B cell (primary cell): ENCODE measurements around the gene C1orf35. TPM values are rescaled to one million over a fixed set of nuclear protein-coding genes. Genes with fewer than 3 reads are reported as not detected.

Source experiments
- ATAC-seq: fragments of 200-7000 bp; cut with Tn5 transposase; one replicate; pipeline ENCODE4 v1.10.0; 2021; ENCODE audit warnings: low read depth, mild to moderate bottlenecking, moderate number of reproducible peaks, moderate library complexity
- CTCF ChIA-PET: fragments of 350-600 bp; sonication (Branson Sonifier 250); formaldehyde crosslinking; loops from one replicate; lab custom pipeline; 2021; ENCODE audit warnings: antibody characterized with exemption, inconsistent platforms; lab: Charles Lee
- POLR2A ChIA-PET: fragments of 350-600 bp; sonication (Branson Sonifier 250); formaldehyde crosslinking; loops from one replicate; lab custom pipeline; 2021; ENCODE audit warnings: antibody characterized with exemption; lab: Charles Lee
- DNase-seq: peaks from one replicate; pipeline ENCODE4 v3.0.0; 2013
- H2AFZ ChIP-seq: 2 replicates; pipeline ENCODE4 v1.6.1; 2012; ENCODE audit warnings: mild to moderate bottlenecking, low read depth, low read length; ENCODE audit not compliant: insufficient read depth, poor library complexity, severe bottlenecking
- H3K27ac ChIP-seq, 2 donors: 1 replicate in 1 of 2; 2 replicates in 1 of 2; pipeline ENCODE4 v1.5.1; 2012 to 2013; ENCODE audit warnings: low read length in 2 of 2, mild to moderate bottlenecking in 2 of 2, moderate library complexity in 1 of 2
- H3K27me3 ChIP-seq, 4 experiments: fragments of 200-600 bp in 1 of 4; sonication (generic) in 1 of 4; replicated peaks in 1 of 4; 1 replicate in 2 of 4; 2 replicates in 2 of 4; pipeline versions ENCODE4 v1.6.1 to v1.7.0; 2013 to 2016; ENCODE audit warnings: low read length in 3 of 4, mild to moderate bottlenecking in 2 of 4, mixed read lengths in 1 of 4, moderate library complexity in 1 of 4; ENCODE audit not compliant: insufficient read depth in 4 of 4, control insufficient read depth in 3 of 4; ENCODE audit errors: control extremely low read depth in 1 of 4
- H3K36me3 ChIP-seq, 2 experiments: replicated peaks in 1 of 2; 1 replicate in 1 of 2; 2 replicates in 1 of 2; pipeline versions ENCODE4 v1.6.1 to v1.7.1; 2013; ENCODE audit warnings: low read length in 1 of 2; ENCODE audit not compliant: insufficient read depth in 2 of 2, control insufficient read depth in 1 of 2; ENCODE audit errors: control extremely low read depth in 1 of 2, extremely low read depth in 1 of 2
- H3K4me1 ChIP-seq, 2 donors: fragments of 200-600 bp in 1 of 2; sonication (generic) in 1 of 2; 1 replicate in 1 of 2; 2 replicates in 1 of 2; pipeline versions ENCODE4 v1.5.1 to v1.6.1; 2013 to 2017; ENCODE audit warnings: low read length in 2 of 2; ENCODE audit not compliant: control insufficient read depth in 2 of 2, insufficient read depth in 2 of 2
- H3K4me2 ChIP-seq: replicated peaks from 2 replicates; pipeline ENCODE3; 2012; ENCODE audit warnings: mild to moderate bottlenecking, low read depth, low read length; ENCODE audit not compliant: poor library complexity, severe bottlenecking
- H3K4me3 ChIP-seq, 5 experiments: fragments of 200-600 bp in 1 of 5; sonication (generic) in 1 of 5; 1 replicate in 3 of 5; 2 replicates in 2 of 5; pipeline versions ENCODE4 v1.5.1 to v1.7.0; 2011 to 2016; ENCODE audit warnings: low read length in 4 of 5, mild to moderate bottlenecking in 4 of 5, low read depth in 2 of 5, control low read depth in 1 of 5, moderate library complexity in 1 of 5; ENCODE audit not compliant: insufficient read depth in 1 of 5; ENCODE audit errors: control extremely low read depth in 1 of 5, extremely low read depth in 1 of 5
- H3K79me2 ChIP-seq: fragments of 200-600 bp; sonication (generic); one replicate; pipeline ENCODE4 v1.6.0; 2016; ENCODE audit warnings: low read length; ENCODE audit not compliant: control insufficient read depth, insufficient read depth
- H3K9ac ChIP-seq: fragments of 200-600 bp; sonication (generic); 2 replicates; pipeline ENCODE4 v1.6.1; 2017; ENCODE audit warnings: mild to moderate bottlenecking, low read length, moderate library complexity
- H3K9me3 ChIP-seq, 3 donors: one replicate each; pipeline versions ENCODE4 v1.6.1 to v1.7.1; 2013; ENCODE audit warnings: low read length in 2 of 3; ENCODE audit not compliant: control insufficient read depth in 2 of 3, insufficient read depth in 1 of 3; ENCODE audit errors: control extremely low read depth in 1 of 3
- H4K20me1 ChIP-seq: 2 replicates; pipeline ENCODE4 v1.6.0; 2012; ENCODE audit warnings: mild to moderate bottlenecking, low read length; ENCODE audit not compliant: insufficient read depth, control insufficient read depth, poor library complexity, severe bottlenecking
- H3K27ac Mint-ChIP-seq: one replicate; pipeline ENCODE4 v1.8.0; 2021; ENCODE audit warnings: mixed read lengths
- H3K27me3 Mint-ChIP-seq: one replicate; pipeline ENCODE4 v1.8.0; 2021; ENCODE audit warnings: mixed read lengths
- H3K4me1 Mint-ChIP-seq: one replicate; pipeline ENCODE4 v1.8.0; 2021; ENCODE audit warnings: mixed read lengths
- H3K4me3 Mint-ChIP-seq: one replicate; pipeline ENCODE4 v1.8.0; 2021; ENCODE audit warnings: mixed read lengths
- H3K9me3 Mint-ChIP-seq: one replicate; pipeline ENCODE4 v1.8.0; 2022; ENCODE audit warnings: mixed read lengths; ENCODE audit not compliant: insufficient read depth
- EZH2 ChIP-seq: IDR thresholded peaks from 2 replicates; pipeline ENCODE4 v1.6.1; 2012; ENCODE audit warnings: borderline replicate concordance, low read depth, mild to moderate bottlenecking, moderate library complexity, low read length; ENCODE audit not compliant: insufficient read depth, poor library complexity, severe bottlenecking
- WGBS: methylation state at CpG from one replicate; pipeline ENCODE4 v1.1.5; 2013; ENCODE audit warnings: missing lambda C conversion rate; ENCODE audit not compliant: insufficient coverage; 5-methylcytosine and 5-hydroxymethylcytosine counted together
- intact Hi-C: fragments of 100-400 bp; cut with micrococcal nuclease; formaldehyde crosslinking; loops from one replicate; pipeline ENCODE4 v1.10.0; 2022
- polyA plus RNA-seq: library from polyadenylated mRNA; depleted of rRNA; stranded (reverse); fragments of >200 nt; gene quantifications from 2 replicates; pipeline ENCODE4 v1.2.3, GENCODE V29; 2012
- total RNA-seq, 2 donors: library from RNA; stranded (reverse); fragments of 120-200 nt in 1 of 2; gene quantifications; 1 replicate in 1 of 2; 2 replicates in 1 of 2; pipeline versions ENCODE4 v1.2.3 to v1.2.4, GENCODE V29; 2013 to 2022
- TF ChIP-seq, protein P1 (sequence below): fragments of 200-600 bp; IDR thresholded peaks from one replicate; pipeline ENCODE4 v1.8.0; 2022; ENCODE audit warnings: antibody characterized with exemption, mild to moderate bottlenecking

The C1orf35 gene
- total and polyA plus RNA-seq, 2 donors (not counting 1 experiment from before 2014, with no cell fraction given): 24.1 to 41.0 TPM

DNA sequence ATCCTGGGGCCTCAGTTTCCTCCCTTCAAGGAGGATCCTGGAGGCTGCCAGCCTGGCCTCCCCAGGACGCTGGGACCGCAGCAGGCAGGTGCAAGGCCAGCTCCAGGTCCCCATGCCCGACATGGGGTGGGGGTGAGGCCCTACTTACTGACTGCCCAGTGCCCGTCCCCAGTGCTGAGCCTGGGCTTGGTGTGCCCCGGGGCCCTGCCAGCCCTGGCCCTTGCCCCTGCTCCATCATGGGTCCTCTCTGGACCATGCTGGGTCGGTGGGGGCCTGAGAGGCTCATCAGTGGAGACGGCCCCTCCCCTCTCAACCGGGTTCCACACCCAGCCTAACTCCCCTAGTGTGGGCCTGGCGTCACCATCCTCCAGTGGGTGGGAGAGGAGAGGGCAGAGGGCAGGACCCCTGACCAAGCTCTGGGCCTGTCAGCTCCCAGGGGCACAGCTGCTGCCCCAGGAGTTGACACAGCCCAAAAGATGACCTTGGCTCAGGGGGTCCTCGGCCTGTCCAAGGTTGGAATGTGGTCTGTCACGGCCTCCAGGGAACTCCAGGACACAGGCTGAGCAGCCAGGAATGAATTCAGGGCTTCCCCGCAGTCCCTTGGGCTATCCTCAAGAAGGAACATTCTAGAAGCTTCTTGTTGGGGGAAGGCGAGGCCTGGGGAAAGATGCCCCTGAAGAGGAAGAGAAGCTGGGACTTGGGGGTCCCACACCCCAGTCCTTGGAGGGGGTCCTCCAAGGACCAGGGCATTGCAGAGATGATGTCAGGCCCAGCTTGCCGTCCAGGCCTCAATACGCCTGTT, 38.2 kb downstream of the C1orf35 start:
- Histone ChIP-seq H3K9ac (no peak overlapping the region), H3K4me1 (peaks cover 11 to 21% of the 10 kb centered on the region in 2 donors), H3K36me3 (no peaks in the 10 kb centered on the region), H3K79me2 (no peaks in the 10 kb centered on the region), H2AFZ (no peak overlapping the region), H3K27me3 (peaks cover 0 to 95% (median 42%) of the 10 kb centered on the region in 4 experiments), H3K27ac (no peak overlapping the region), H3K9me3 (peaks cover 0 to 31% (median 0%) of the 10 kb centered on the region in 3 donors), H3K4me2 (no peak overlapping the region), H3K4me3 (no peak overlapping the region), H4K20me1 (no peaks in the 10 kb centered on the region)
- Mint-ChIP-seq H3K27me3 (peaks cover 15% of the 10 kb centered on the region), H3K4me3 (no peak overlapping the region), H3K9me3 (no peaks in the 10 kb centered on the region), H3K4me1 (peaks cover 6% of the 10 kb centered on the region), H3K27ac (no peak overlapping the region)
- TF ChIP-seq, protein P1, sequence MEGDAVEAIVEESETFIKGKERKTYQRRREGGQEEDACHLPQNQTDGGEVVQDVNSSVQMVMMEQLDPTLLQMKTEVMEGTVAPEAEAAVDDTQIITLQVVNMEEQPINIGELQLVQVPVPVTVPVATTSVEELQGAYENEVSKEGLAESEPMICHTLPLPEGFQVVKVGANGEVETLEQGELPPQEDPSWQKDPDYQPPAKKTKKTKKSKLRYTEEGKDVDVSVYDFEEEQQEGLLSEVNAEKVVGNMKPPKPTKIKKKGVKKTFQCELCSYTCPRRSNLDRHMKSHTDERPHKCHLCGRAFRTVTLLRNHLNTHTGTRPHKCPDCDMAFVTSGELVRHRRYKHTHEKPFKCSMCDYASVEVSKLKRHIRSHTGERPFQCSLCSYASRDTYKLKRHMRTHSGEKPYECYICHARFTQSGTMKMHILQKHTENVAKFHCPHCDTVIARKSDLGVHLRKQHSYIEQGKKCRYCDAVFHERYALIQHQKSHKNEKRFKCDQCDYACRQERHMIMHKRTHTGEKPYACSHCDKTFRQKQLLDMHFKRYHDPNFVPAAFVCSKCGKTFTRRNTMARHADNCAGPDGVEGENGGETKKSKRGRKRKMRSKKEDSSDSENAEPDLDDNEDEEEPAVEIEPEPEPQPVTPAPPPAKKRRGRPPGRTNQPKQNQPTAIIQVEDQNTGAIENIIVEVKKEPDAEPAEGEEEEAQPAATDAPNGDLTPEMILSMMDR: no peak
- TF ChIP-seq EZH2: no peak
- POLR2A ChIA-PET: no interaction called here
- CTCF ChIA-PET: no interaction called here
- DNase-seq (no peak), ATAC-seq (no peak)
- intact Hi-C loops: no loop called here
- 87% methylated on average over 10 of the region's 15 CpGs for WGBS

DNA sequence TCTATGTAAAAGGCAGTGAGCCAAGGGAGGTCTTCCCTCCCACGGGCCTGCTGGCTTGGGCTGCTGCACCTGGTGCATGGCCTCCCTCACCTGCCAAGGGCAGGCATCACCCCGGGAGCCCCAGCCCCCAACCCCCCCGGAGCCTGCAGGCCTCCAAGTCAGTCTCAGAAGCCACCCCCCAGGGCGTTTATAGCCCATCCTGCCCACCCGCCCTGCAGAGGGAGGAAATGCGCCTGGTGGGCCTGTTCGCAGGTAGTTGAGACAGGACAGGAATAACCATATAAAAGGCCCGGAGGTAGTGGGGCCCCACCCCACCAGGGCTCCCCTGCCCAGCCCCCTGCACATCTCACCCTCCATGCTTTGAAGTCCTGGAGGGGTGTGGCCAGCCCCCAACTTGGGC, 38.8 kb downstream of the C1orf35 start:
- Mint-ChIP-seq H3K4me1 (peaks cover 10% of the 10 kb centered on the region), H3K9me3 (no peaks in the 10 kb centered on the region), H3K27me3 (peaks cover 15% of the 10 kb centered on the region), H3K27ac (no peak overlapping the region), H3K4me3 (no peak overlapping the region)
- ATAC-seq (no peak), DNase-seq (no peak)
- CTCF ChIA-PET: no interaction called here
- no peak overlapping the region for H3K27ac ChIP-seq
- TF ChIP-seq EZH2: no peak
- TF ChIP-seq, protein P1: no peak
- no peak overlapping the region for H2AFZ ChIP-seq
- H3K9me3 ChIP-seq: peaks cover 0 to 38% (median 0%) of the 10 kb centered on the region in 3 donors
- no peak overlapping the region for H3K4me3 ChIP-seq
- no peak overlapping the region for H3K9ac ChIP-seq
- H3K27me3 ChIP-seq: peaks cover 0 to 97% (median 49%) of the 10 kb centered on the region in 4 experiments
- intact Hi-C loops: no loop called here
- POLR2A ChIA-PET: no interaction called here
- 64% methylated on average over 7 of the region's 8 CpGs for WGBS
- H3K4me1 ChIP-seq: peaks cover 17 to 27% of the 10 kb centered on the region in 2 donors
- H3K4me2 ChIP-seq: no peak overlapping the region
- no peaks in the 10 kb centered on the region for H4K20me1 ChIP-seq
- H3K36me3 ChIP-seq: no peaks in the 10 kb centered on the region
- H3K79me2 ChIP-seq: no peaks in the 10 kb centered on the region
